Spleen (tissue), 11 donors: Measurements from ENCODE around the gene SPDYE3. TPM values are rescaled to one million over a fixed set of nuclear protein-coding genes. Genes with fewer than 3 reads are reported as not detected.

Source experiments
- DNase-seq: peaks from one replicate; pipeline ENCODE4 v3.0.0-alpha.2; 2020
- H3K27ac ChIP-seq, 8 donors: fragments of 200-600 bp; sonication (generic) in 7 of 8; 1 replicate in 4 of 8; 2 replicates in 4 of 8; pipeline versions ENCODE4 v1.5.0 to v1.8.0; 2016 to 2021; ENCODE audit warnings: inconsistent platforms in 4 of 8, mild to moderate bottlenecking in 4 of 8, moderate library complexity in 1 of 8
- H3K27me3 ChIP-seq, 7 donors: fragments of 200-600 bp; sonication (generic) in 6 of 7; replicated peaks in 1 of 7; 1 replicate in 4 of 7; 2 replicates in 3 of 7; pipeline versions ENCODE4 v1.5.0 to v1.8.0; 2016 to 2021; ENCODE audit warnings: inconsistent platforms in 3 of 7, mild to moderate bottlenecking in 1 of 7
- H3K36me3 ChIP-seq, 6 donors: fragments of 200-600 bp; sonication (generic) in 5 of 6; 1 replicate in 4 of 6; 2 replicates in 2 of 6; pipeline versions ENCODE4 v1.5.0 to v1.8.0; 2016 to 2021; ENCODE audit warnings: inconsistent platforms in 2 of 6
- H3K4me1 ChIP-seq, 6 donors: fragments of 200-600 bp; sonication (generic) in 5 of 6; 1 replicate in 3 of 6; 2 replicates in 3 of 6; pipeline versions ENCODE4 v1.5.0 to v1.8.0; 2016 to 2021; ENCODE audit warnings: inconsistent platforms in 3 of 6
- H3K4me3 ChIP-seq, 8 donors: fragments of 200-600 bp; sonication (generic) in 7 of 8; 1 replicate in 4 of 8; 2 replicates in 4 of 8; pipeline versions ENCODE4 v1.5.0 to v1.8.0; 2016 to 2021; ENCODE audit warnings: inconsistent platforms in 4 of 8, mild to moderate bottlenecking in 4 of 8, moderate library complexity in 2 of 8
- H3K9me3 ChIP-seq, 8 donors: fragments of 200-600 bp; sonication (generic) in 7 of 8; 1 replicate in 4 of 8; 2 replicates in 4 of 8; pipeline versions ENCODE4 v1.5.0 to v1.8.0; 2016 to 2021; ENCODE audit warnings: inconsistent platforms in 4 of 8
- POLR2A ChIP-seq, 3 donors: fragments of 450-650 bp; IDR thresholded peaks; one replicate each; pipeline ENCODE4 v1.5.1; 2017; ENCODE audit warnings: antibody characterized with exemption in 3 of 3, mild to moderate bottlenecking in 1 of 3
- POLR2AphosphoS5 ChIP-seq, 3 donors: sonication (generic); formaldehyde crosslinking; IDR thresholded peaks; one replicate each; pipeline ENCODE4 v1.5.1; 2017; ENCODE audit warnings: antibody characterized with exemption in 3 of 3
- WGBS, 5 donors: extraction: QIAGEN DNeasy Blood & Tissue Kit in 3 of 5; methylation state at CpG; one replicate each; pipeline versions ENCODE4 v1.1.5 to v1.1.7; 2013 to 2018; 5-methylcytosine and 5-hydroxymethylcytosine counted together
- intact Hi-C: fragments of 100-400 bp; cut with DNase I; formaldehyde crosslinking; loops from one replicate; pipeline ENCODE4 v1.15.0; 2023; ENCODE audit warnings: low total_unique reads
- polyA plus RNA-seq, 3 donors: library from polyadenylated mRNA; stranded (reverse); fragments of 200-250 nt; gene quantifications; one replicate each; pipeline ENCODE4 v1.2.1, GENCODE V29; 2013
- total RNA-seq, 7 donors: library from RNA; depleted of rRNA in 3 of 7; stranded (reverse); fragments of >200 nt in 3 of 7; fragmentation: NEBNext Ultra II Directional in 4 of 7; extraction: Animal tissue kit (Norgen Biotek cat#: 25700) in 4 of 7; gene quantifications; one replicate each; pipeline versions ENCODE4 v1.1.0 to v1.2.1, GENCODE V29; 2016 to 2021
- TF ChIP-seq, protein P1 (sequence below), 11 experiments: fragments of 200-600 bp in 7 of 11; fragments of 450-650 bp in 4 of 11; sonication (generic) in 4 of 11; IDR thresholded peaks in 8 of 11; conservative IDR thresholded peaks in 3 of 11; 1 replicate in 7 of 11; 2 replicates in 4 of 11; pipeline versions ENCODE4 v1.4.0 to v1.8.0; 2016 to 2021; ENCODE audit warnings: antibody characterized with exemption in 11 of 11, inconsistent platforms in 4 of 11, mild to moderate bottlenecking in 1 of 11
- donor health status: healthy with polysubstance abuse.
- donor health status: DM: no; HTN: no; CAD: no; lungs with moderate emphysema.
- donor health status: DM: no; HTN: no; CAD: no.
- donor health status: Bipolar disorder and iron deficiency.
- donor health status: healthy.
- donor health status: DM: no; HTN: no; CAD: no.
- donor health status: DM: yes; HTN: yes; CAD: no.

Gene SPDYE3
- total and polyA plus RNA-seq, 10 donors = 0.09 to 0.22 (median 0.15) TPM; not detected in 7

DNA sequence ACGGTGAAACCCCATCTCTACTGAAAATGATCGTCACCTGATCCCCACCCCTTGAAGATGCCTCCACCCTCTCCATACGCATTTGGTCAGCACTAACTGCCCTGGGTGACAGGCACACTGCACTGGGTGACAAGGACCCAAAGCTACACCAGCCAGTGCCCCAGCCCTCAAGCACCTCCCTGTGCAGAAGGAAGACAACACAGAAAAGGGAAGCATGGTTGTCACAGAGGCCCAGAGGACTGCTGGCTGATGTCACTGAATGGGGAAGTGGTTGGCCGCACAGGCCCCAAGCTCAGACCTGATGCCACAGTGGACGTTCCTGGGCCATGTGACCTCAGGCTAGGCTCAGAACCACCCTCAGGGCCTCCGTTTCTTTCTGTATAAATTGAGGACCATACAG is 61.6 kb downstream of the SPDYE3 start:
- H3K9me3 ChIP-seq = no peaks in the 10 kb centered on the region
- peak overlapping the region; percentile 82 to 97 (median 92) for H3K27ac ChIP-seq
- H3K36me3 ChIP-seq = peaks cover 0 to 27% (median 0%) of the 10 kb centered on the region in 6 donors
- intact Hi-C loops = no loop called here
- peak; percentile 95 for DNase-seq
- peak overlapping the region in 1 of 8 donors; percentile 61 for H3K4me3 ChIP-seq
- 22 to 60% (median 28%) methylated on average over 3 to 6 of the region's 6 CpGs for WGBS, 5 donors
- peaks cover 12 to 96% (median 80%) of the 10 kb centered on the region in 6 donors for H3K4me1 ChIP-seq
- no peaks in the 10 kb centered on the region for H3K27me3 ChIP-seq
- TF ChIP-seq POLR2A (IDR thresholded peaks at IDR 0.05) (peak in 2 of 3 donors; percentile 23 to 45), POLR2AphosphoS5 (IDR thresholded peaks at IDR 0.05) (peak; percentile 79 to 94 (median 89))
- TF ChIP-seq, protein P1, sequence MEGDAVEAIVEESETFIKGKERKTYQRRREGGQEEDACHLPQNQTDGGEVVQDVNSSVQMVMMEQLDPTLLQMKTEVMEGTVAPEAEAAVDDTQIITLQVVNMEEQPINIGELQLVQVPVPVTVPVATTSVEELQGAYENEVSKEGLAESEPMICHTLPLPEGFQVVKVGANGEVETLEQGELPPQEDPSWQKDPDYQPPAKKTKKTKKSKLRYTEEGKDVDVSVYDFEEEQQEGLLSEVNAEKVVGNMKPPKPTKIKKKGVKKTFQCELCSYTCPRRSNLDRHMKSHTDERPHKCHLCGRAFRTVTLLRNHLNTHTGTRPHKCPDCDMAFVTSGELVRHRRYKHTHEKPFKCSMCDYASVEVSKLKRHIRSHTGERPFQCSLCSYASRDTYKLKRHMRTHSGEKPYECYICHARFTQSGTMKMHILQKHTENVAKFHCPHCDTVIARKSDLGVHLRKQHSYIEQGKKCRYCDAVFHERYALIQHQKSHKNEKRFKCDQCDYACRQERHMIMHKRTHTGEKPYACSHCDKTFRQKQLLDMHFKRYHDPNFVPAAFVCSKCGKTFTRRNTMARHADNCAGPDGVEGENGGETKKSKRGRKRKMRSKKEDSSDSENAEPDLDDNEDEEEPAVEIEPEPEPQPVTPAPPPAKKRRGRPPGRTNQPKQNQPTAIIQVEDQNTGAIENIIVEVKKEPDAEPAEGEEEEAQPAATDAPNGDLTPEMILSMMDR (IDR thresholded peaks at IDR 0.05 in 8 of 11, conservative IDR thresholded peaks at IDR 0.05 in 3 of 11) = no peak

DNA sequence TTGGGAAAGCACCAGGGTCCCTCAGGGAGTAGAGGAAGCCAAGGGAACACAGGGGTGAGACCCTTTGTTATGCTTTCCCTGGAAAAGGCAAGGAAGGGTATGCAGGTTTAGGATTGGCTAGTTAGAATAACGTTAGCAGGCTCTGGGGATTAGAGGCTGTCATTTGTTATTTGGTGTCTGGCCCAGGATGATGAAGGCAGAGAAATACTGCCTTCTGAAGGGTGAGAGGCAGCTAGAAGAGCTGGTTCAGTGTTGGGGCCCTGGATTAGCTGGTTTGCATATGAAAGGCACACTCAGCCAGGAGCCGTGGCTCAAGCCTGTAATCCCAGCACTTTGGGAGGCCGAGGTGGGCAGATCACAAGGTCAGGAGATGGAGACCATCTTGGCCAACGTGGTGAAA is 62.8 kb downstream of the SPDYE3 start:
- H3K9me3 ChIP-seq = no peaks in the 10 kb centered on the region
- intact Hi-C loops = no loop called here
- H3K4me1 ChIP-seq = peaks cover 12 to 100% (median 80%) of the 10 kb centered on the region in 6 donors
- WGBS, 5 donors = 66 to 74% (median 68%) methylated on average over 4 of the region's 4 CpGs
- no peak for DNase-seq
- TF ChIP-seq, protein P1 (IDR thresholded peaks at IDR 0.05 in 8 of 11, conservative IDR thresholded peaks at IDR 0.05 in 3 of 11) = no peak
- TF ChIP-seq POLR2A (IDR thresholded peaks at IDR 0.05) (no peak), POLR2AphosphoS5 (IDR thresholded peaks at IDR 0.05) (no peak)
- peak overlapping the region; percentile 82 to 97 (median 92) for H3K27ac ChIP-seq
- peak overlapping the region in 1 of 8 donors; percentile 61 for H3K4me3 ChIP-seq
- H3K36me3 ChIP-seq = peaks cover 0 to 21% (median 0%) of the 10 kb centered on the region in 6 donors
- H3K27me3 ChIP-seq = no peaks in the 10 kb centered on the region

- Histone ChIP-seq H3K36me3 (peaks cover 0 to 21% (median 0%) of the 10 kb centered on the region in 6 donors), H3K4me3 (no peak overlapping the region), H3K27me3 (no peaks in the 10 kb centered on the region), H3K9me3 (no peaks in the 10 kb centered on the region), H3K4me1 (peaks cover 9 to 100% (median 76%) of the 10 kb centered on the region in 6 donors), H3K27ac (peak overlapping the region in 6 of 8 donors; percentile 85 to 97 (median 92))
- DNase-seq = no peak
- 74 to 91% (median 81%) methylated on average over 5 to 6 of the region's 6 CpGs for WGBS, 5 donors
- intact Hi-C loops = no loop called here
- TF ChIP-seq POLR2AphosphoS5 (IDR thresholded peaks at IDR 0.05) = no peak
- TF ChIP-seq, protein P1 (IDR thresholded peaks at IDR 0.05 in 8 of 11, conservative IDR thresholded peaks at IDR 0.05 in 3 of 11) = no peak
Measured at GRCh38 chr7:100370746-100371145, 63.2 kb downstream of the SPDYE3 start.

- Histone ChIP-seq H3K4me3 (peak overlapping the region in 1 of 8 donors; percentile 63), H3K36me3 (peaks cover 0 to 21% (median 0%) of the 10 kb centered on the region in 6 donors), H3K27ac (peak overlapping the region in 7 of 8 donors; percentile 74 to 97 (median 80)), H3K9me3 (no peaks in the 10 kb centered on the region), H3K4me1 (peaks cover 9 to 100% (median 71%) of the 10 kb centered on the region in 6 donors), H3K27me3 (no peaks in the 10 kb centered on the region)
- DNase-seq = peak; percentile 71
- 63 to 76% (median 70%) methylated on average over 3 to 7 of the region's 7 CpGs for WGBS, 5 donors
- TF ChIP-seq, protein P1 (IDR thresholded peaks at IDR 0.05 in 8 of 11, conservative IDR thresholded peaks at IDR 0.05 in 3 of 11) = no peak
- TF ChIP-seq POLR2A (IDR thresholded peaks at IDR 0.05) = no peak
- no peak for TF ChIP-seq POLR2AphosphoS5 (IDR thresholded peaks at IDR 0.05)
- intact Hi-C loops = no loop called here
Measured at GRCh38 chr7:100371561-100372171, 64.2 kb downstream of the SPDYE3 start.
